ENCODE data around the gene MBNL1.

Gene MBNL1

GRCh38 chr3:152254041-152254440, 14.7 kb upstream of the MBNL1 start:
- DNase-seq: no peak

GRCh38 chr3:152255290-152255689, 13.4 kb upstream of the MBNL1 start:
- no peak for DNase-seq

- no peak for DNase-seq
Observed at GRCh38 chr3:152256851-152257562, 11.7 kb upstream of the MBNL1 start.

- no peak for DNase-seq
Observed at GRCh38 chr3:152257563-152258035, 11.1 kb upstream of the MBNL1 start.

- no peak for DNase-seq
Observed at GRCh38 chr3:152258448-152259393, 10.0 kb upstream of the MBNL1 start.

- DNase-seq: no peak
Observed at GRCh38 chr3:152259468-152259867, 9.3 kb upstream of the MBNL1 start.

GRCh38 chr3:152260026-152260425, 8.7 kb upstream of the MBNL1 start:
- no peak for DNase-seq

GRCh38 chr3:152260529-152260928, 8.2 kb upstream of the MBNL1 start:
- no peak for DNase-seq

- no peak for DNase-seq
Observed at GRCh38 chr3:152261329-152261728, 7.4 kb upstream of the MBNL1 start.

GRCh38 chr3:152263711-152264110, 5.0 kb upstream of the MBNL1 start:
- DNase-seq: no peak

GRCh38 chr3:152264378-152264777, 4.4 kb upstream of the MBNL1 start:
- no peak for DNase-seq

GRCh38 chr3:152266221-152266995, 2.3 kb upstream of the MBNL1 start:
- no peak for DNase-seq

GRCh38 chr3:152267831-152268554, 736 bp upstream of the MBNL1 start:
- peak in 1 of 3 experiments; percentile 54 for DNase-seq

- DNase-seq: peak in 1 of 3 experiments; percentile 95
Observed at GRCh38 chr3:152269056-152269830, 514 bp downstream of the MBNL1 start.

GRCh38 chr3:152269831-152270734, 1.4 kb downstream of the MBNL1 start:
- peak; percentile 45 to 86 (median 59) for DNase-seq

GRCh38 chr3:152270937-152271336, 2.2 kb downstream of the MBNL1 start:
- no peak for DNase-seq

GRCh38 chr3:152271501-152272236, 2.9 kb downstream of the MBNL1 start:
- DNase-seq: no peak

GRCh38 chr3:152272771-152273242, 4.1 kb downstream of the MBNL1 start:
- DNase-seq: no peak

GRCh38 chr3:152276681-152277080, 8.0 kb downstream of the MBNL1 start:
- DNase-seq: no peak

Data from NCI-H1417 (cell line).